ENCODE measurements around the gene UNC45B. TPM values are rescaled to one million over a fixed set of nuclear protein-coding genes. Genes with fewer than 3 reads are reported as not detected.
"Not testable (repeated sequence)": the region's sequence is repeated elsewhere in the genome, so short reads cannot be mapped to it uniquely, and the experiment has no call there.

The UNC45B gene
- total RNA-seq, 1 donor from 2014 or later, result not detected

GRCh38 chr17:35170968-35171771 lies 23.6 kb downstream of the UNC45B start:
- DNase-seq (ENCODE audit: low read depth), result no peak
- TF ChIP-seq, protein P1, sequence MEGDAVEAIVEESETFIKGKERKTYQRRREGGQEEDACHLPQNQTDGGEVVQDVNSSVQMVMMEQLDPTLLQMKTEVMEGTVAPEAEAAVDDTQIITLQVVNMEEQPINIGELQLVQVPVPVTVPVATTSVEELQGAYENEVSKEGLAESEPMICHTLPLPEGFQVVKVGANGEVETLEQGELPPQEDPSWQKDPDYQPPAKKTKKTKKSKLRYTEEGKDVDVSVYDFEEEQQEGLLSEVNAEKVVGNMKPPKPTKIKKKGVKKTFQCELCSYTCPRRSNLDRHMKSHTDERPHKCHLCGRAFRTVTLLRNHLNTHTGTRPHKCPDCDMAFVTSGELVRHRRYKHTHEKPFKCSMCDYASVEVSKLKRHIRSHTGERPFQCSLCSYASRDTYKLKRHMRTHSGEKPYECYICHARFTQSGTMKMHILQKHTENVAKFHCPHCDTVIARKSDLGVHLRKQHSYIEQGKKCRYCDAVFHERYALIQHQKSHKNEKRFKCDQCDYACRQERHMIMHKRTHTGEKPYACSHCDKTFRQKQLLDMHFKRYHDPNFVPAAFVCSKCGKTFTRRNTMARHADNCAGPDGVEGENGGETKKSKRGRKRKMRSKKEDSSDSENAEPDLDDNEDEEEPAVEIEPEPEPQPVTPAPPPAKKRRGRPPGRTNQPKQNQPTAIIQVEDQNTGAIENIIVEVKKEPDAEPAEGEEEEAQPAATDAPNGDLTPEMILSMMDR (conservative IDR thresholded peaks at IDR 0.05; ENCODE audit: low read depth, low read length), result peak; percentile 37

DNA sequence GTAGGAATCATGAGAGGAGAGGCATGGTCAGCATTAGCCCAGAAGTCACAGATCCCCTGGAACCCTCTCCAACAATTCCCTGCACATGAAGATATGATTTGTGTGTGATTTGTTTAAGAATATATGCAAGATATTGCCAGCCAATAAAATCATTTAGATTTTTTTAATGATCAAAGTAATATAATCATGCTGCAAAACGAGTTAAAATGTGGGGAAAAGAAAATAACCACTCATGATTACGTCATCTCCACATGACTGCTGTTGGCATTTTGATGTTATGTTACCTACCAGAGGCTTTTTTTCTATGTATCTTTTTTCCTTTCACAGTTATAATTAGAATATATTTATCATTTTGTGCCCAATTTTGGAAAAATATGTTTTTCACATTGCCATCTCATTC lies 24.2 kb downstream of the UNC45B start:
- no peak for DNase-seq (ENCODE audit: low read depth)
- TF ChIP-seq, protein P1 (conservative IDR thresholded peaks at IDR 0.05; ENCODE audit: low read depth, low read length), result no peak

More at GRCh38 chr17:35170968-35171771, 23.6 kb downstream of the UNC45B start:
- H3K4me3 ChIP-seq (ENCODE audit: low read depth, low read length), result no peak overlapping the region

DNA sequence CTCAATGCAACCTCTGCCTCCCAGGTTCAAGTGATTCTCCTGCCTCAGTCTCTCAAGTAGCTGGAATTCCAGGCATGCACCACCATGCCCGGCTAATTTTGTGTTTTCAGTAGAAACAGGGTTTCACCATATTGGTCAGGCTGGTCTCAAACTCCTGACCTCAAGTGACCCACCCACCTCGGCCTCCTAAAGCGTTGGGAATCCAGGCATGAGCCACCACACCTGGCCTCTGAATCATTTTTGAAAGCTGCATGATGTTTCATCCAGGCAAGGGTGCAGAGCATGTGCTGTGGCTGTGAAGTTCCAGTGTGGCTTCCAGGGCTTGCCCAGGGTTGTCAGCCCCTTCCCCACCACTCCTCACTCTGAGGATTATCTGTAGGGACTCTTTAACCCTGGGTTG lies 24.7 kb downstream of the UNC45B start:
- H3K4me3 ChIP-seq (ENCODE audit: low read depth, low read length); DNase-seq (ENCODE audit: low read depth): not testable (repeated sequence)

More for the DNA sequence above, 24.2 kb downstream of the UNC45B start:
- no peak overlapping the region for H3K4me3 ChIP-seq (ENCODE audit: low read depth, low read length)

DNA sequence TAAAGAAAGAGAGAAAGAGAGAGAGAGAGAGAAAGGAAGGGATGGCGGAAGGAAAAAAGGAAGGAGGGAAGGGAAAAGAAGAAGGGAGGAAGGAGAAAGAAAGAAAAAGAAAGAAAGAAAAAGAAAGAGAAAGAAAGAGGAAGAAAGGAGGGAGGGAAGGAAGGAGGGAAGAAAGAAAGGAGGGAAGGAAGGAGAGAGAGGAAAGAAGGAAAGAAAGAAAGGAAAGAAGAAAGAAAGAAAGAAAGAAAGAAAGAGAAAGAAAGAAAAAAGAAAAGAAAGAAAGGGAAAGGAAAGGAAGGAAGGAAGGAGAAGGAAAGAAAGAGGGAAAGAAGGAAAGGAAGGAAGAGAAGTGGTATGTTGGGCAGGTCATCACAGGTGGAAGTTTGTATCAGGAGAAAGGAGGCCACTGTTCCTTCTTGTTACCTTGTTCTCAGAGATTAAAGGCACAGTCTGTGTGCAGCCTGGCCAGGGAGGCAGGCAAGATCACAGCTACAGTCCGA lies 27.3 kb downstream of the UNC45B start:
- no peak overlapping the region for H3K4me3 ChIP-seq (ENCODE audit: low read depth, low read length)
- TF ChIP-seq, protein P1 (conservative IDR thresholded peaks at IDR 0.05; ENCODE audit: low read depth, low read length), result no peak
- no peak for DNase-seq (ENCODE audit: low read depth)

- TF ChIP-seq, protein P1 (conservative IDR thresholded peaks at IDR 0.05; ENCODE audit: low read depth, low read length), result no peak
- no peak overlapping the region for H3K4me3 ChIP-seq (ENCODE audit: low read depth, low read length)
- DNase-seq (ENCODE audit: low read depth), result no peak
These were observed 28.2 kb downstream of the UNC45B start for GRCh38 chr17:35175638-35176415.

DNA sequence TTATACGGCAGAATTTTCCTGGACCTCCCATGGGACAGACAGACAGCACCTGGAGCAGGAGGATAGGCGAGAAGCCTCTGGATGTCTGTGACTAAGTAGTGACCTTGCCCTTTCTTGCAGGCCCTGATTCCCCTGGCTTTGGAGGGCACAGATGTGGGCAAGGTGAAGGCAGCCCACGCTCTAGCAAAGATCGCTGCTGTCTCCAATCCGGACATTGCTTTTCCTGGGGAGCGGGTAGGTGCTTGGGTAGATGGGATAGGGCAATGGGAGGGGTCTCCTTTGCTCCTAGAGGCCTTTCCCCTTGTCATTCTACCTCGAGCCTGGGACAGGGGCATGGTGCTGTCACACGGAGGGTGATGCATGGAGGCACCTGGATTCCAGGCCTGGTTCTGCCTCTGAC lies 29.3 kb downstream of the UNC45B start:
- DNase-seq (ENCODE audit: low read depth), result no peak
- H3K4me3 ChIP-seq (ENCODE audit: low read depth, low read length), result no peak overlapping the region
- TF ChIP-seq, protein P1 (conservative IDR thresholded peaks at IDR 0.05; ENCODE audit: low read depth, low read length), result no peak

DNA sequence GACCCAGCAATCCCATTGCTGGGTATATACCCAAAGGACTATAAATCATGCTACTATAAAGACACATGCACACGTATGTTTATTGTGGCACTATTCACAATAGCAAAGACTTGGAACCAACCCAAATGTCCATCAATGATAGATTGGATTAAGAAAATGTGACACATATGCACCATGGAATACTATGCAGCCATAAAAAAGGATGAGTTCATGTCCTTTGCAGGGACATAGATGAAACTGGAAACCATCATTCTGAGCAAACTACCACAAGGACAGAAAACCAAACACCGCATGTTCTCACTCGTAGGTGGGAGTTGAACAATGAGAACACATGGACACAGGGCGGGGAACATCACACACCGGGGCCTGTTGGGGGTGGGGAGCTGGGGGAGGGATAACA lies 31.8 kb downstream of the UNC45B start:
- DNase-seq (ENCODE audit: low read depth); H3K4me3 ChIP-seq (ENCODE audit: low read depth, low read length): not testable (repeated sequence)
